GM20000 (cell line): ENCODE results near the gene LIPC.

Experiments used
- DNase-seq: peaks from one replicate; pipeline ENCODE4 v3.0.0; 2012; ENCODE audit warnings: low spot score
- TF ChIP-seq, protein P1 (sequence below): IDR thresholded peaks from 2 replicates; pipeline ENCODE4 v1.5.1; 2012; ENCODE audit warnings: mild to moderate bottlenecking, control low read depth; ENCODE audit errors: extremely low read depth, missing control alignments

LIPC gene

GRCh38 chr15:58474741-58475323 is 43.0 kb downstream of the LIPC start:
- TF ChIP-seq, protein P1, sequence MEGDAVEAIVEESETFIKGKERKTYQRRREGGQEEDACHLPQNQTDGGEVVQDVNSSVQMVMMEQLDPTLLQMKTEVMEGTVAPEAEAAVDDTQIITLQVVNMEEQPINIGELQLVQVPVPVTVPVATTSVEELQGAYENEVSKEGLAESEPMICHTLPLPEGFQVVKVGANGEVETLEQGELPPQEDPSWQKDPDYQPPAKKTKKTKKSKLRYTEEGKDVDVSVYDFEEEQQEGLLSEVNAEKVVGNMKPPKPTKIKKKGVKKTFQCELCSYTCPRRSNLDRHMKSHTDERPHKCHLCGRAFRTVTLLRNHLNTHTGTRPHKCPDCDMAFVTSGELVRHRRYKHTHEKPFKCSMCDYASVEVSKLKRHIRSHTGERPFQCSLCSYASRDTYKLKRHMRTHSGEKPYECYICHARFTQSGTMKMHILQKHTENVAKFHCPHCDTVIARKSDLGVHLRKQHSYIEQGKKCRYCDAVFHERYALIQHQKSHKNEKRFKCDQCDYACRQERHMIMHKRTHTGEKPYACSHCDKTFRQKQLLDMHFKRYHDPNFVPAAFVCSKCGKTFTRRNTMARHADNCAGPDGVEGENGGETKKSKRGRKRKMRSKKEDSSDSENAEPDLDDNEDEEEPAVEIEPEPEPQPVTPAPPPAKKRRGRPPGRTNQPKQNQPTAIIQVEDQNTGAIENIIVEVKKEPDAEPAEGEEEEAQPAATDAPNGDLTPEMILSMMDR, result no peak
- DNase-seq, result no peak

GRCh38 chr15:58475573-58476524 is 44.1 kb downstream of the LIPC start:
- TF ChIP-seq, protein P1, result no peak
- DNase-seq, result no peak

DNA sequence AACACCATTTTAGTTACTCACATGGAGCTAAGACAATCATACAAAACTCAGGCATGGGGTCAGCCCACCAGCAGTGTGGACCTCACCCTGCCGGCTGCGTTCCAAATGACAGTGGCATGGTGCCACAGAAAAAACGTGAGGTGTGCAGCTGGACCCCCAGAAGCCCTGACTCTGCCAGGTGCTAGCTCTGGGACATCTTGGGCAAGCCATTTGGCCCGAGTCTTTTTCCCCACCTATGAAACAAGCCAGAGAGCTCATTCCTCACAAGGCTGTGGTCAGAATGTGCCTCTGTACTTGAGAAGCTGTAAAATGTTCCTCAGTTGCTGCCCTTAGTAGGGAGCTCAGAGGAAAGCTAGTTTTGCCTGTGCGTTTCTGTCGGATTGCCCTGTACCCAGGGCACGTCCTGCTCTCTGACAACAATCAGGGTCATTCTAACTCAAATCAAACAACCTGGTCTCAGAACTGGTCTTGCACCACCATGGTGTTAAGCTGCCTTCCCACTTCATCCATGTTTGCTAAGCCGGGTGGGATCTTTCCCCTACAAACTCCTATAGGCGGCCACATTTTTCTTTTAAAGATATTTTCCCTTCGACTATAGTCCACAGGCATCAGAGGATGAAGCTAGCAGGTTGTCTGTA is 44.9 kb downstream of the LIPC start:
- DNase-seq, result no peak
- TF ChIP-seq, protein P1, result no peak

DNA sequence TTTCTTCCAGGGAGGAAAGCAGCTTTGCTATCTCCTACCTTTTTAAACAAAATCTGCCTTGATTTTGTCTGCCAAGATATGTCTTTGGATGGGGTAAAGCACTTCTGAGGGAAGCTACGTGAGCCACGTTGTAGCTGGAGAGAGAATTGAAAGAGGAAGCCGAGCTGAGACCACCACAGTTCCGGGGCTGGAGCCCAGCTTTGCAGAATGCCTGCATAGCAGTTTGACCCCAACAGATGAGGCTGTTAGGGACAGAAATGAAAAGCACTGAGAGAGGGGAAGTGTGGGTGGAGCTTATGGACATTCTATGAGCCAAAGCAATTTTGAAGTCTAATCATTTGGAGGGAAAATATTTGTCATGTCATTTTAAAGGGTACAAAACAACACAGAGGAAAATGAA is 45.4 kb downstream of the LIPC start:
- TF ChIP-seq, protein P1, result no peak
- no peak for DNase-seq

DNA sequence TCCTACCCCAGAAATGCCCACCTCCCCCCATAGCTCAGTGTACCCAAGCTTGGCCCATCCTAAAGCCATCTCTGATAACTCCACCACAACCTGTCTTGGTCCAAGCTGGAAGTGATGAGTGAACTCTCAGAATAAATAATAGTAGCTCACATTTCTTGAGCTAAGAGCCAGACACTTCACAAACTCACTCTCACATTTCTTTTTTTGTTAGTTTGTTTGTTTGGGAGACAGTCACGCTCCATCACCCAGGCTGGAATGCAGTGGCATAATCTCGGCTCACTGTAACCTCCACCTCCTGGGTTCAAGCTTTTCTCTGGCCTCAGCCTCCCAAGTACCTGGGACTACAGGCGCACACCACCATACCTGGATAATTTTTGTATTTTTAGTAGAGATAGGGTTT is 46.2 kb downstream of the LIPC start:
- TF ChIP-seq, protein P1, result no peak

GRCh38 chr15:58478579-58478978 is 46.8 kb downstream of the LIPC start:
- TF ChIP-seq, protein P1, result no peak
- DNase-seq, result no peak

More for the DNA sequence above, 46.2 kb downstream of the LIPC start:
- DNase-seq, result no peak

GRCh38 chr15:58479941-58480340 is 48.1 kb downstream of the LIPC start:
- TF ChIP-seq, protein P1, result no peak
- DNase-seq, result no peak
